A549 (cell line): ENCODE results near the gene PIAS4.

Experiments
- CTCF ChIP-seq: fragments of >200 bp; sonication (Bioruptor Twin); formaldehyde crosslinking; IDR thresholded peaks from 3 replicates; pipeline ENCODE4 v1.5.1; 2016
- ESRRA ChIP-seq: fragments of 150-350 bp; IDR thresholded peaks from 2 replicates; pipeline ENCODE4 v1.6.1; 2014; ENCODE audit warnings: mild to moderate bottlenecking, low read length, borderline replicate concordance
- MAX ChIP-seq: IDR thresholded peaks from 2 replicates; pipeline ENCODE4 v1.6.1; 2012
- POLR2A ChIP-seq: IDR thresholded peaks from 2 replicates; pipeline ENCODE4 v1.6.1; 2012; ENCODE audit warnings: mild to moderate bottlenecking, low read length

- TF ChIP-seq MAX: no peak
- TF ChIP-seq CTCF: no peak
- no peak for TF ChIP-seq POLR2A
- no peak; the same call in 1 of the 2 replicates for TF ChIP-seq ESRRA
These were observed 70.5 kb downstream of the PIAS4 start for GRCh38 chr19:4077800-4078684.
